DOHH2 (cell line): ENCODE results near the gene SENP1.

Experiments used
- EZH2phosphoT487 ChIP-seq: fragments of 200-600 bp; sonication (generic); IDR thresholded peaks from 2 replicates; pipeline ENCODE4 v1.6.1; 2017; ENCODE audit warnings: borderline replicate concordance, mild to moderate bottlenecking, antibody characterized with exemption, low read length, moderate library complexity, mixed read lengths
- TF ChIP-seq, protein P1 (sequence below): fragments of 200-600 bp; sonication (generic); IDR thresholded peaks from one replicate; pipeline ENCODE4 v1.5.1; 2014; ENCODE audit warnings: antibody characterized with exemption, mild to moderate bottlenecking, low read depth, low read length; ENCODE audit not compliant: poor library complexity, severe bottlenecking

DNA sequence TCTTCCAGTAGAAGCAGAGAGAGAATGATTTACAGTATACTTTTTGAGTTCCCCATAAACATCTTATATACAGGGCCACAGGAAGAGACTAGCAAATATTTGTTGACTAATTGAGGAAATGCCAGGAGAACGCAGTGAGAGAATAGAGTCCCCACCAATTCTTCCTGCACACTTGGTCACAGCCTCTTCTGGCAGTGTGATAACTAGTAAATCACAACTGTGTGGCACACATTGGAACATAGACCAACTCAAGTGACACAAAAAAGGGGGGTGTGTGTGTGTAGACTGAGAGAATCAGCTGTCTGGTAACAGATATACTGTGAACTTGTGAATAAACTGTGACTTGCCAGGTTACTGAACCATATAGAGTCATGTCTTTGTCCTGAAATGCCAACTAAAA, 23.5 kb upstream of the SENP1 start:
- TF ChIP-seq, protein P1, sequence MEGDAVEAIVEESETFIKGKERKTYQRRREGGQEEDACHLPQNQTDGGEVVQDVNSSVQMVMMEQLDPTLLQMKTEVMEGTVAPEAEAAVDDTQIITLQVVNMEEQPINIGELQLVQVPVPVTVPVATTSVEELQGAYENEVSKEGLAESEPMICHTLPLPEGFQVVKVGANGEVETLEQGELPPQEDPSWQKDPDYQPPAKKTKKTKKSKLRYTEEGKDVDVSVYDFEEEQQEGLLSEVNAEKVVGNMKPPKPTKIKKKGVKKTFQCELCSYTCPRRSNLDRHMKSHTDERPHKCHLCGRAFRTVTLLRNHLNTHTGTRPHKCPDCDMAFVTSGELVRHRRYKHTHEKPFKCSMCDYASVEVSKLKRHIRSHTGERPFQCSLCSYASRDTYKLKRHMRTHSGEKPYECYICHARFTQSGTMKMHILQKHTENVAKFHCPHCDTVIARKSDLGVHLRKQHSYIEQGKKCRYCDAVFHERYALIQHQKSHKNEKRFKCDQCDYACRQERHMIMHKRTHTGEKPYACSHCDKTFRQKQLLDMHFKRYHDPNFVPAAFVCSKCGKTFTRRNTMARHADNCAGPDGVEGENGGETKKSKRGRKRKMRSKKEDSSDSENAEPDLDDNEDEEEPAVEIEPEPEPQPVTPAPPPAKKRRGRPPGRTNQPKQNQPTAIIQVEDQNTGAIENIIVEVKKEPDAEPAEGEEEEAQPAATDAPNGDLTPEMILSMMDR, result no peak
- no peak for TF ChIP-seq EZH2phosphoT487
